Measurements from ENCODE around the gene DNAJC11. TPM values are rescaled to one million over a fixed set of nuclear protein-coding genes. Genes with fewer than 3 reads are reported as not detected.
A peak's percentile ranks its signal among the peaks of the same experiment; 100 is the strongest.

DNAJC11 gene
- total RNA-seq, 1 experiment from 2014 or later: 33.4 TPM

GRCh38 chr1:6732942-6733341, 31.3 kb upstream of the DNAJC11 start:
- Histone ChIP-seq H3K4me2 (ENCODE audit: low read depth, low read length, poor library complexity, severe bottlenecking) (no peak overlapping the region), H3K9ac (ENCODE audit: low read length) (no peak overlapping the region), H3K27ac (ENCODE audit: low read length) (no peak overlapping the region), H3K4me1 (ENCODE audit: low read length) (no peaks in the 10 kb centered on the region), H3K27me3 (ENCODE audit: low read length) (no peaks in the 10 kb centered on the region), H3K9me3 (ENCODE audit: low read length) (no peaks in the 10 kb centered on the region), H4K20me1 (ENCODE audit: insufficient read depth, low read depth, low read length) (no peaks in the 10 kb centered on the region), H3K9me2 (replicated peaks; ENCODE audit: insufficient read depth, low read length) (no peaks in the 10 kb centered on the region), H3K4me3 (ENCODE audit: low read length) (no peak overlapping the region), H2AFZ (ENCODE audit: low read length) (no peak overlapping the region), H3K36me3 (ENCODE audit: insufficient read depth, low read length) (no peaks in the 10 kb centered on the region), H3K79me2 (ENCODE audit: low read length) (no peaks in the 10 kb centered on the region)
- no peak for DNase-seq

GRCh38 chr1:6731905-6732304, 30.3 kb upstream of the DNAJC11 start:
- Histone ChIP-seq H2AFZ (ENCODE audit: low read length) (no peak overlapping the region), H3K4me1 (ENCODE audit: low read length) (peaks cover 3% of the 10 kb centered on the region; the same call in 1 of the 2 replicates), H3K79me2 (ENCODE audit: low read length) (no peaks in the 10 kb centered on the region), H3K9me2 (replicated peaks; ENCODE audit: insufficient read depth, low read length) (no peaks in the 10 kb centered on the region), H4K20me1 (ENCODE audit: insufficient read depth, low read depth, low read length) (no peaks in the 10 kb centered on the region), H3K4me3 (ENCODE audit: low read length) (no peak overlapping the region), H3K36me3 (ENCODE audit: insufficient read depth, low read length) (no peaks in the 10 kb centered on the region), H3K9me3 (ENCODE audit: low read length) (no peaks in the 10 kb centered on the region), H3K4me2 (ENCODE audit: low read depth, low read length, poor library complexity, severe bottlenecking) (no peak overlapping the region), H3K27ac (ENCODE audit: low read length) (no peak overlapping the region), H3K9ac (ENCODE audit: low read length) (no peak overlapping the region), H3K27me3 (ENCODE audit: low read length) (no peaks in the 10 kb centered on the region)
- DNase-seq: no peak

GRCh38 chr1:6730880-6731279, 29.3 kb upstream of the DNAJC11 start:
- no peak overlapping the region for H2AFZ ChIP-seq (ENCODE audit: low read length)
- no peak overlapping the region for H3K9ac ChIP-seq (ENCODE audit: low read length)
- no peaks in the 10 kb centered on the region for H3K9me3 ChIP-seq (ENCODE audit: low read length)
- H3K4me1 ChIP-seq (ENCODE audit: low read length): peaks cover 3% of the 10 kb centered on the region; the same call in 1 of the 2 replicates
- no peak overlapping the region for H3K27ac ChIP-seq (ENCODE audit: low read length)
- H3K27me3 ChIP-seq (ENCODE audit: low read length): no peaks in the 10 kb centered on the region
- no peaks in the 10 kb centered on the region for H3K36me3 ChIP-seq (ENCODE audit: insufficient read depth, low read length)
- no peak overlapping the region for H3K4me2 ChIP-seq (ENCODE audit: low read depth, low read length, poor library complexity, severe bottlenecking)
- H3K9me2 ChIP-seq (replicated peaks; ENCODE audit: insufficient read depth, low read length): no peaks in the 10 kb centered on the region
- H4K20me1 ChIP-seq (ENCODE audit: insufficient read depth, low read depth, low read length): no peaks in the 10 kb centered on the region
- no peak for DNase-seq
- no peaks in the 10 kb centered on the region for H3K79me2 ChIP-seq (ENCODE audit: low read length)
- no peak overlapping the region for H3K4me3 ChIP-seq (ENCODE audit: low read length)

DNA sequence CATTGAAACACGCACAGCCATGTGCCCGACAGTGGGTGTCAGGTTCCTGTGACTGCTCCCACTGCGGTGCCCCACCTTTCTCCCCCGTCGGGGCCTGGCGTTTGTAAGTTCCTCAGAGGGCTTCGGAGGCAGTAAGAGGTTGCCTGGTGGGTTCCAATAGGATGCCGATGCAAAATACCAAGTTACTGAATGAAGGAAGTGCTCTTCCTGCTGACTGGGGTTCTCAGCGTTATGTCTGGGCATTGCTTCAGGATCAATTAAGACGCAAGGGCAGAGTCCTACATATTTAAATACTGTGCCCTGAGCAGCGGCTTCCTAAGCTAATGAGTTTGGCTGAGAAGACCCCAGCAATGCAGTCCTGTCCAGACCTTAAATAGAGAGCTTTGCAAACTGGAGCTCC, 28.9 kb upstream of the DNAJC11 start:
- H3K4me1 ChIP-seq (ENCODE audit: low read length): peaks cover 3% of the 10 kb centered on the region; the same call in 1 of the 2 replicates
- no peaks in the 10 kb centered on the region for H3K9me2 ChIP-seq (replicated peaks; ENCODE audit: insufficient read depth, low read length)
- H3K9me3 ChIP-seq (ENCODE audit: low read length): no peaks in the 10 kb centered on the region
- no peak for DNase-seq
- no peaks in the 10 kb centered on the region for H3K79me2 ChIP-seq (ENCODE audit: low read length)
- H2AFZ ChIP-seq (ENCODE audit: low read length): no peak overlapping the region
- no peak overlapping the region for H3K27ac ChIP-seq (ENCODE audit: low read length)
- H3K27me3 ChIP-seq (ENCODE audit: low read length): no peaks in the 10 kb centered on the region
- H3K4me2 ChIP-seq (ENCODE audit: low read depth, low read length, poor library complexity, severe bottlenecking): no peak overlapping the region
- no peak overlapping the region for H3K4me3 ChIP-seq (ENCODE audit: low read length)
- H4K20me1 ChIP-seq (ENCODE audit: insufficient read depth, low read depth, low read length): no peaks in the 10 kb centered on the region
- H3K9ac ChIP-seq (ENCODE audit: low read length): no peak overlapping the region
- H3K36me3 ChIP-seq (ENCODE audit: insufficient read depth, low read length): no peaks in the 10 kb centered on the region

GRCh38 chr1:6727535-6727934, 25.9 kb upstream of the DNAJC11 start:
- no peaks in the 10 kb centered on the region for H3K9me3 ChIP-seq (ENCODE audit: low read length)
- H3K9ac ChIP-seq (ENCODE audit: low read length): no peak overlapping the region
- no peaks in the 10 kb centered on the region for H3K27me3 ChIP-seq (ENCODE audit: low read length)
- no peak overlapping the region for H3K27ac ChIP-seq (ENCODE audit: low read length)
- DNase-seq: peak; percentile 94
- no peak overlapping the region for H2AFZ ChIP-seq (ENCODE audit: low read length)
- H4K20me1 ChIP-seq (ENCODE audit: insufficient read depth, low read depth, low read length): no peaks in the 10 kb centered on the region
- no peaks in the 10 kb centered on the region for H3K79me2 ChIP-seq (ENCODE audit: low read length)
- H3K4me3 ChIP-seq (ENCODE audit: low read length): no peak overlapping the region
- H3K4me2 ChIP-seq (ENCODE audit: low read depth, low read length, poor library complexity, severe bottlenecking): no peak overlapping the region
- no peaks in the 10 kb centered on the region for H3K36me3 ChIP-seq (ENCODE audit: insufficient read depth, low read length)
- no peaks in the 10 kb centered on the region for H3K9me2 ChIP-seq (replicated peaks; ENCODE audit: insufficient read depth, low read length)
- peaks cover 3% of the 10 kb centered on the region; the same call in 1 of the 2 replicates for H3K4me1 ChIP-seq (ENCODE audit: low read length)

GRCh38 chr1:6726253-6726652, 24.6 kb upstream of the DNAJC11 start:
- Histone ChIP-seq H3K36me3 (ENCODE audit: insufficient read depth, low read length) (no peaks in the 10 kb centered on the region), H3K4me1 (ENCODE audit: low read length) (peaks cover 3% of the 10 kb centered on the region; the same call in 1 of the 2 replicates), H3K9ac (ENCODE audit: low read length) (no peak overlapping the region), H2AFZ (ENCODE audit: low read length) (no peak overlapping the region), H3K4me3 (ENCODE audit: low read length) (no peak overlapping the region), H3K9me3 (ENCODE audit: low read length) (no peaks in the 10 kb centered on the region), H4K20me1 (ENCODE audit: insufficient read depth, low read depth, low read length) (no peaks in the 10 kb centered on the region), H3K27ac (ENCODE audit: low read length) (no peak overlapping the region), H3K79me2 (ENCODE audit: low read length) (no peaks in the 10 kb centered on the region), H3K27me3 (ENCODE audit: low read length) (no peaks in the 10 kb centered on the region), H3K4me2 (ENCODE audit: low read depth, low read length, poor library complexity, severe bottlenecking) (no peak overlapping the region), H3K9me2 (replicated peaks; ENCODE audit: insufficient read depth, low read length) (no peaks in the 10 kb centered on the region)
- no peak for DNase-seq

- Histone ChIP-seq H3K27ac (ENCODE audit: low read length) (no peak overlapping the region), H3K36me3 (ENCODE audit: insufficient read depth, low read length) (no peaks in the 10 kb centered on the region), H4K20me1 (ENCODE audit: insufficient read depth, low read depth, low read length) (no peaks in the 10 kb centered on the region), H3K4me3 (ENCODE audit: low read length) (no peak overlapping the region), H3K9me3 (ENCODE audit: low read length) (no peaks in the 10 kb centered on the region), H2AFZ (ENCODE audit: low read length) (no peak overlapping the region), H3K9ac (ENCODE audit: low read length) (no peak overlapping the region), H3K27me3 (ENCODE audit: low read length) (no peaks in the 10 kb centered on the region), H3K9me2 (replicated peaks; ENCODE audit: insufficient read depth, low read length) (no peaks in the 10 kb centered on the region), H3K79me2 (ENCODE audit: low read length) (no peaks in the 10 kb centered on the region), H3K4me1 (ENCODE audit: low read length) (peaks cover 3% of the 10 kb centered on the region; the same call in 1 of the 2 replicates), H3K4me2 (ENCODE audit: low read depth, low read length, poor library complexity, severe bottlenecking) (no peak overlapping the region)
- DNase-seq: no peak
These were observed 23.0 kb upstream of the DNAJC11 start for GRCh38 chr1:6724517-6725141.

DNA sequence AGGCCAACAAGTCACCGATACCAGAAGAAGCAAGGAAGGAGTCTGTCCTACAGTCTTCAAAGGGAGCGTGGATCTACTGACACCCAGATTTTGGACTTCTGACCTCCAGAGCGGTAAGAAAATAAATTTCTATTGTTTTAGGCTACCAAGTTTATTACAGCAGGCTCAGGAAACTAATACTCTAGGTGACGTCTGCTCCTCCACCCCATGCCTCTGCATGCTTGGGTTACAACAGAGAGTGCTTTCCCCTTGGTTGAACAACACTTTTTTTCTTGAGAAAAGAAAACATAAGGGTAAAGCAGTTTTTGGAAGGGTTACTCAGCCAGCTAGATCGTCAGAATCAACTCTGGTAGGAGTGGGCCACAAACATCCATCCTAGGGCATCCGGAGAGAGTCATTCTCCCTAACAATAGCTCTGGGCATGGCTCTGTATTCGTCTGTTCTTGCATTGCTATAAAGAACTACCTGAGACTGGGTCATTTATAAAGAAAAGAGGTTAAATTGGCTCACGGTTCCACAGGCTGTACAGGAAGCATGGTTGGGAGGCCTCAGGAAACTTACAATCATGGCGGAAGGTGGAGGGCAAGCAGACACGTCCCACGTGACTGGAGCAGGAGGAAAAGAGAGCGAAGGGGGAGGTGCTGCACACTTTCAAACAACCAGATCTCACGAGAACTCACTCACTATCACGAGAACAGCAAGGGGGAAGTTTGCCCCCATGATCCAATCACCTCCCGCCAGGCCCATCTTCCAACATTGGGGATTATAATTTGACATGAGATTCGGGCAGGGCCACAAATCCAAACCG, 22.2 kb upstream of the DNAJC11 start:
- H3K9me2 ChIP-seq (replicated peaks; ENCODE audit: insufficient read depth, low read length): no peaks in the 10 kb centered on the region
- H3K27me3 ChIP-seq (ENCODE audit: low read length): no peaks in the 10 kb centered on the region
- H3K27ac ChIP-seq (ENCODE audit: low read length): no peak overlapping the region
- DNase-seq: no peak
- no peak overlapping the region for H3K9ac ChIP-seq (ENCODE audit: low read length)
- H3K4me3 ChIP-seq (ENCODE audit: low read length): no peak overlapping the region
- no peaks in the 10 kb centered on the region for H4K20me1 ChIP-seq (ENCODE audit: insufficient read depth, low read depth, low read length)
- H3K9me3 ChIP-seq (ENCODE audit: low read length): no peaks in the 10 kb centered on the region
- H3K79me2 ChIP-seq (ENCODE audit: low read length): no peaks in the 10 kb centered on the region
- peaks cover 3% of the 10 kb centered on the region; the same call in 1 of the 2 replicates for H3K4me1 ChIP-seq (ENCODE audit: low read length)
- H3K36me3 ChIP-seq (ENCODE audit: insufficient read depth, low read length): no peaks in the 10 kb centered on the region
- no peak overlapping the region for H3K4me2 ChIP-seq (ENCODE audit: low read depth, low read length, poor library complexity, severe bottlenecking)
- H2AFZ ChIP-seq (ENCODE audit: low read length): no peak overlapping the region
